Neural progenitor cell (in vitro differentiated cells): ENCODE results near the gene TTC19. TPM values are rescaled to one million over a fixed set of nuclear protein-coding genes. Genes with fewer than 3 reads are reported as not detected.

ENCODE experiments used
- DNase-seq: peaks from one replicate; pipeline ENCODE4 v3.0.0-alpha.2; 2016; ENCODE audit warnings: low spot score
- H2AFZ ChIP-seq: fragments of 200-600 bp; sonication (generic); replicated peaks from 2 replicates; pipeline ENCODE4 v1.6.1; 2016; ENCODE audit warnings: antibody characterized with exemption
- H3F3A ChIP-seq: fragments of 200-600 bp; sonication (generic); 2 replicates; pipeline ENCODE4 v1.6.1; 2016; ENCODE audit warnings: antibody characterized with exemption, low read depth
- H3K27ac ChIP-seq: fragments of 200-600 bp; sonication (generic); 2 replicates; pipeline ENCODE4 v1.5.1; 2016; ENCODE audit warnings: mild to moderate bottlenecking
- H3K27me3 ChIP-seq: fragments of 200-600 bp; sonication (generic); 2 replicates; pipeline ENCODE4 v1.6.1; 2016; ENCODE audit warnings: mild to moderate bottlenecking, moderate library complexity
- H3K36me3 ChIP-seq: fragments of 200-600 bp; sonication (generic); 2 replicates; pipeline ENCODE4 v1.5.1; 2016
- H3K4me1 ChIP-seq: fragments of 200-600 bp; sonication (generic); 2 replicates; pipeline ENCODE4 v1.6.1; 2016; ENCODE audit warnings: mixed run types
- H3K4me2 ChIP-seq: fragments of 200-600 bp; sonication (generic); 2 replicates; pipeline ENCODE4 v1.6.1; 2016
- H3K4me3 ChIP-seq: fragments of 200-600 bp; sonication (generic); 2 replicates; pipeline ENCODE4 v1.5.1; 2016
- H3K79me2 ChIP-seq: fragments of 200-600 bp; sonication (generic); 2 replicates; pipeline ENCODE4 v1.6.1; 2016; ENCODE audit warnings: low read depth
- H3K9ac ChIP-seq: fragments of 200-600 bp; sonication (generic); 2 replicates; pipeline ENCODE4 v1.6.1; 2016
- H3K9me3 ChIP-seq: fragments of 200-600 bp; sonication (generic); 2 replicates; pipeline ENCODE4 v1.5.1; 2016; ENCODE audit warnings: low read depth
- H4K20me1 ChIP-seq: fragments of 200-600 bp; sonication (generic); 2 replicates; pipeline ENCODE4 v1.6.1; 2016; ENCODE audit warnings: low read depth
- H3K27ac Mint-ChIP-seq: 3 replicates; pipeline ENCODE4 v1.8.0; 2021; ENCODE audit warnings: mixed read lengths
- H3K27me3 Mint-ChIP-seq: 2 replicates; pipeline ENCODE4 v1.8.0; 2022; ENCODE audit warnings: low read depth, mild to moderate bottlenecking, inconsistent platforms, moderate library complexity, mixed read lengths; ENCODE audit not compliant: insufficient read depth
- H3K36me3 Mint-ChIP-seq: 3 replicates; pipeline ENCODE4 v1.8.0; 2021; ENCODE audit warnings: mixed read lengths
- H3K4me1 Mint-ChIP-seq: 3 replicates; pipeline ENCODE4 v1.8.0; 2021; ENCODE audit warnings: mixed read lengths
- H3K4me3 Mint-ChIP-seq: 3 replicates; pipeline ENCODE4 v1.8.0; 2021; ENCODE audit warnings: mild to moderate bottlenecking, moderate library complexity, mixed read lengths
- H3K9me3 Mint-ChIP-seq: 3 replicates; pipeline ENCODE4 v1.8.0; 2020; ENCODE audit warnings: mixed read lengths
- EZH2 ChIP-seq: fragments of 200-600 bp; sonication (generic); IDR thresholded peaks from 2 replicates; pipeline ENCODE4 v1.6.1; 2017; ENCODE audit warnings: antibody characterized with exemption, mild to moderate bottlenecking, moderate library complexity
- EZH2phosphoT487 ChIP-seq: fragments of 200-600 bp; sonication (generic); IDR thresholded peaks from 2 replicates; pipeline ENCODE4 v1.6.1; 2017; ENCODE audit warnings: antibody characterized with exemption
- total RNA-seq: library from RNA; depleted of rRNA; stranded (reverse); fragments of >200 nt; gene quantifications from 2 replicates; pipeline ENCODE4 v1.2.3, GENCODE V29; 2015; ENCODE audit warnings: low replicate concordance
- TF ChIP-seq, protein P1 (sequence below): fragments of 200-600 bp; sonication (generic); IDR thresholded peaks from 2 replicates; pipeline ENCODE4 v1.5.1; 2017; ENCODE audit warnings: antibody characterized with exemption, mild to moderate bottlenecking

The TTC19 gene
- total RNA-seq, 1 donor from 2014 or later = 52.9 TPM

DNA sequence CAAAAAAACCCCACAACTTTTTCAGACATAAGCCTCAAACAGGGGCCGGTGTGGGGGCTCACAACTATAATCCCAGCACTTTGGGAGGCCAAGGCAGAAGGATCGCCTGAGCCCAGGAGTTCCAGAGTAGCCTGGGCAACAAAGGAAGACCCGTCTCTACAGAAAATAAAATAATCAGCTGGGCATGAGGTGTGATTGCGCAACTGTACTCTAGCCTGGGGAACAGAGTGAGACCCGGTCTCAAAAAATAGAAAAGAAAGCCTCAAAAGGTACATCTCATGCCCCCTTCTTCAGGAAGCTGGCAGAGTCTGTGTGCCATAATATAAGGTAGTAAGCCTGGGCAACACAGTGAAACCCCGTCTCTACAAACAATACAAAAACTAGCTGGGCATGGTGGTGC lies 3.3 kb upstream of the TTC19 start:
- Mint-ChIP-seq H3K4me3 (no peak overlapping the region), H3K27ac (no peak overlapping the region), H3K36me3 (peaks cover 9% of the 10 kb centered on the region), H3K27me3 (no peaks in the 10 kb centered on the region), H3K9me3 (no peaks in the 10 kb centered on the region), H3K4me1 (peaks cover 9% of the 10 kb centered on the region)
- H3K9ac ChIP-seq = no peak overlapping the region
- H3K27ac ChIP-seq = no peak overlapping the region
- H3K79me2 ChIP-seq = peaks cover 41% of the 10 kb centered on the region
- peaks cover 14% of the 10 kb centered on the region for H3F3A ChIP-seq
- no peaks in the 10 kb centered on the region for H3K27me3 ChIP-seq
- TF ChIP-seq EZH2phosphoT487 (no peak), EZH2 (no peak)
- TF ChIP-seq, protein P1, sequence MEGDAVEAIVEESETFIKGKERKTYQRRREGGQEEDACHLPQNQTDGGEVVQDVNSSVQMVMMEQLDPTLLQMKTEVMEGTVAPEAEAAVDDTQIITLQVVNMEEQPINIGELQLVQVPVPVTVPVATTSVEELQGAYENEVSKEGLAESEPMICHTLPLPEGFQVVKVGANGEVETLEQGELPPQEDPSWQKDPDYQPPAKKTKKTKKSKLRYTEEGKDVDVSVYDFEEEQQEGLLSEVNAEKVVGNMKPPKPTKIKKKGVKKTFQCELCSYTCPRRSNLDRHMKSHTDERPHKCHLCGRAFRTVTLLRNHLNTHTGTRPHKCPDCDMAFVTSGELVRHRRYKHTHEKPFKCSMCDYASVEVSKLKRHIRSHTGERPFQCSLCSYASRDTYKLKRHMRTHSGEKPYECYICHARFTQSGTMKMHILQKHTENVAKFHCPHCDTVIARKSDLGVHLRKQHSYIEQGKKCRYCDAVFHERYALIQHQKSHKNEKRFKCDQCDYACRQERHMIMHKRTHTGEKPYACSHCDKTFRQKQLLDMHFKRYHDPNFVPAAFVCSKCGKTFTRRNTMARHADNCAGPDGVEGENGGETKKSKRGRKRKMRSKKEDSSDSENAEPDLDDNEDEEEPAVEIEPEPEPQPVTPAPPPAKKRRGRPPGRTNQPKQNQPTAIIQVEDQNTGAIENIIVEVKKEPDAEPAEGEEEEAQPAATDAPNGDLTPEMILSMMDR = no peak
- peaks cover 6% of the 10 kb centered on the region for H3K36me3 ChIP-seq
- H2AFZ ChIP-seq = no peak overlapping the region
- H3K4me3 ChIP-seq = no peak overlapping the region
- H3K4me1 ChIP-seq = peaks cover 10% of the 10 kb centered on the region
- DNase-seq = no peak
- H4K20me1 ChIP-seq = peaks cover 13% of the 10 kb centered on the region
- no peaks in the 10 kb centered on the region for H3K9me3 ChIP-seq
- H3K4me2 ChIP-seq = no peak overlapping the region

DNA sequence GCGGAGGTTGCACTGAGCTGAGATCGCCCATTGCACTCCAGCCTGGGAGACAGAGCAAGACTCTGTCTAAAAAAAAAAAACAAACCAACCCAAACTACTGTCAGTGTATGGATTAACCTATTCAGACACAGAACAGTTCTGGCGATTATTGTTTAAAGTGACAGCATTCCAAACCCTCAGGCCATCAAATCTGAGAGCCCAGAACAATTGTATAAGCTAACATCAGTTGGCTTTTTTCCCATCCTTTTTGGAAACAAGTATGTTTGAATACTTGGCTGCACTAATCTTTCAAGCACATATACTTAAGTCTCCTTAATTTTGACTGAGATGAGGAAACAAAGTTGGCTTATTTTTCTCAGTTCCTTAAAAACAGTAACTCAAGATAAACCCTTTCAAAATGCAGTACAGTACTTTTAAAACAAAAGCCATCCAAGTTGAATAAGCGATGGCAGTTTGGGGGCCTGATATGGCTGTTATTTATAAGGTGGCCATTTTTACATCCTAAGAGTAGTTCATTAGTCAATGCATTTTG lies 1.5 kb upstream of the TTC19 start:
- Mint-ChIP-seq H3K27me3 (no peaks in the 10 kb centered on the region), H3K9me3 (peaks cover 9% of the 10 kb centered on the region), H3K36me3 (peaks cover 25% of the 10 kb centered on the region), H3K27ac (no peak overlapping the region), H3K4me3 (peak overlapping the region; percentile 94), H3K4me1 (peaks cover 9% of the 10 kb centered on the region)
- H3K9me3 ChIP-seq = no peaks in the 10 kb centered on the region
- peaks cover 20% of the 10 kb centered on the region for H3K36me3 ChIP-seq
- peaks cover 14% of the 10 kb centered on the region for H3F3A ChIP-seq
- TF ChIP-seq EZH2 = no peak
- TF ChIP-seq, protein P1 = no peak
- TF ChIP-seq EZH2phosphoT487 = no peak
- no peaks in the 10 kb centered on the region for H3K27me3 ChIP-seq
- H3K4me3 ChIP-seq = peak overlapping the region; percentile 82
- no peak for DNase-seq
- H3K27ac ChIP-seq = no peak overlapping the region
- no peak overlapping the region for H2AFZ ChIP-seq
- H3K9ac ChIP-seq = no peak overlapping the region
- peaks cover 52% of the 10 kb centered on the region for H3K79me2 ChIP-seq
- peak overlapping the region; percentile 94 for H3K4me2 ChIP-seq
- H4K20me1 ChIP-seq = peaks cover 13% of the 10 kb centered on the region
- peaks cover 10% of the 10 kb centered on the region for H3K4me1 ChIP-seq

GRCh38 chr17:15999974-16000827 lies 577 bp downstream of the TTC19 start:
- DNase-seq = peak; percentile 84
- H3K79me2 ChIP-seq = peaks cover 52% of the 10 kb centered on the region
- peaks cover 13% of the 10 kb centered on the region for H4K20me1 ChIP-seq
- H3K27me3 ChIP-seq = no peaks in the 10 kb centered on the region
- peak; percentile 33 for TF ChIP-seq EZH2
- TF ChIP-seq, protein P1 = no peak
- H3K9me3 ChIP-seq = no peaks in the 10 kb centered on the region
- peaks cover 20% of the 10 kb centered on the region for H3K36me3 ChIP-seq
- peaks cover 9% of the 10 kb centered on the region for H3K4me1 Mint-ChIP-seq
- H3K4me2 ChIP-seq = peak overlapping the region; percentile 94
- peak overlapping the region; percentile 90 for H3K4me3 Mint-ChIP-seq
- peaks cover 10% of the 10 kb centered on the region for H3K4me1 ChIP-seq
- peak overlapping the region; percentile 35 for H3K27ac Mint-ChIP-seq
- H3K4me3 ChIP-seq = peak overlapping the region; percentile 82
- H3K9ac ChIP-seq = peak overlapping the region; percentile 78
- H2AFZ ChIP-seq = peak overlapping the region; percentile 51
- H3K9me3 Mint-ChIP-seq = peaks cover 9% of the 10 kb centered on the region
- peaks cover 37% of the 10 kb centered on the region for H3K36me3 Mint-ChIP-seq
- H3K27ac ChIP-seq = peak overlapping the region; percentile 88
- peaks cover 14% of the 10 kb centered on the region for H3F3A ChIP-seq
- H3K27me3 Mint-ChIP-seq = no peaks in the 10 kb centered on the region
